ENCODE measurements around the gene MAST1.

MAST1 gene

GRCh38 chr19:12872255-12872654 is 33.9 kb downstream of the MAST1 start:
- H3K27me3 ChIP-seq (ENCODE audit: insufficient read depth, low read length), result no peaks in the 10 kb centered on the region
- no peak overlapping the region for H3K4ac ChIP-seq (ENCODE audit: low read depth, low read length)
- H3K9ac ChIP-seq (ENCODE audit: low read length), result no peak overlapping the region
- no peak overlapping the region for H2AK5ac ChIP-seq (ENCODE audit: low read length)
- H4K8ac ChIP-seq (ENCODE audit: low read depth, low read length), result no peak overlapping the region
- no CpG with 5 or more reads among the region's 5 CpGs for WGBS (ENCODE audit: extremely low coverage, insufficient coverage, insufficient read length)
- H2BK120ac ChIP-seq (ENCODE audit: insufficient read depth, low read length, poor library complexity), result no peak overlapping the region
- H3K36me3 ChIP-seq (ENCODE audit: control insufficient read depth in 1 of 2, insufficient read depth in 2 of 2, low read length in 2 of 2), result peaks cover 5 to 10% of the 10 kb centered on the region in 2 experiments
- H3K27ac ChIP-seq (ENCODE audit: low read depth, low read length), result no peak overlapping the region
- peaks cover 0 to 2% of the 10 kb centered on the region in 2 experiments for H3K4me1 ChIP-seq (ENCODE audit: control insufficient read depth in 1 of 2, insufficient read depth in 2 of 2, low read length in 2 of 2)
- H3K79me2 ChIP-seq (ENCODE audit: control insufficient read depth, insufficient read depth, low read length, poor library complexity), result no peaks in the 10 kb centered on the region
- DNase-seq, result peak in 1 of 2 donors; percentile 30
- no peak overlapping the region for H2BK12ac ChIP-seq (ENCODE audit: low read length)
- no peaks in the 10 kb centered on the region for H3K79me1 ChIP-seq (ENCODE audit: low read length)
- H3K18ac ChIP-seq (ENCODE audit: low read length), result no peak overlapping the region
- no peak overlapping the region for H4K12ac ChIP-seq (ENCODE audit: low read depth, low read length)
- no peak overlapping the region for H3K14ac ChIP-seq (ENCODE audit: low read length)
- no peak overlapping the region for H4K91ac ChIP-seq (ENCODE audit: low read depth, low read length)
- H2BK5ac ChIP-seq (ENCODE audit: low read depth, low read length, poor library complexity), result no peak overlapping the region
- H3K23ac ChIP-seq (ENCODE audit: low read length), result no peak overlapping the region
- no peak overlapping the region for H2AFZ ChIP-seq (ENCODE audit: insufficient read depth, low read length, poor library complexity)
- H3K9me3 ChIP-seq (ENCODE audit: insufficient read depth, low read depth, low read length), result peaks cover 15% of the 10 kb centered on the region
- peak overlapping the region; percentile 10 for H3K4me3 ChIP-seq (ENCODE audit: low read depth, low read length)
- no peak overlapping the region for H3K4me2 ChIP-seq (ENCODE audit: low read length)

GRCh38 chr19:12872941-12873890 is 34.9 kb downstream of the MAST1 start:
- Histone ChIP-seq H3K23ac (ENCODE audit: low read length) (no peak overlapping the region), H3K36me3 (ENCODE audit: control insufficient read depth in 1 of 2, insufficient read depth in 2 of 2, low read length in 2 of 2) (peaks cover 7 to 11% of the 10 kb centered on the region in 2 experiments), H2BK5ac (ENCODE audit: low read depth, low read length, poor library complexity) (no peak overlapping the region), H3K27ac (ENCODE audit: low read depth, low read length) (no peak overlapping the region), H2BK120ac (ENCODE audit: insufficient read depth, low read length, poor library complexity) (no peak overlapping the region), H2BK12ac (ENCODE audit: low read length) (no peak overlapping the region), H3K4ac (ENCODE audit: low read depth, low read length) (no peak overlapping the region), H3K9me3 (ENCODE audit: insufficient read depth, low read depth, low read length) (peaks cover 15% of the 10 kb centered on the region), H3K27me3 (ENCODE audit: insufficient read depth, low read length) (no peaks in the 10 kb centered on the region), H3K4me1 (ENCODE audit: control insufficient read depth in 1 of 2, insufficient read depth in 2 of 2, low read length in 2 of 2) (no peaks in the 10 kb centered on the region), H4K8ac (ENCODE audit: low read depth, low read length) (no peak overlapping the region), H2AK5ac (ENCODE audit: low read length) (no peak overlapping the region), H4K12ac (ENCODE audit: low read depth, low read length) (no peak overlapping the region), H3K4me3 (ENCODE audit: low read depth, low read length) (peak overlapping the region; percentile 1), H3K14ac (ENCODE audit: low read length) (no peak overlapping the region), H3K79me1 (ENCODE audit: low read length) (no peaks in the 10 kb centered on the region), H3K9ac (ENCODE audit: low read length) (no peak overlapping the region), H3K4me2 (ENCODE audit: low read length) (no peak overlapping the region), H3K79me2 (ENCODE audit: control insufficient read depth, insufficient read depth, low read length, poor library complexity) (no peaks in the 10 kb centered on the region), H2AFZ (ENCODE audit: insufficient read depth, low read length, poor library complexity) (no peak overlapping the region), H4K91ac (ENCODE audit: low read depth, low read length) (no peak overlapping the region), H3K18ac (ENCODE audit: low read length) (no peak overlapping the region)
- no CpG with 5 or more reads among the region's 70 CpGs for WGBS (ENCODE audit: extremely low coverage, insufficient coverage, insufficient read length)
- peak; percentile 97 for DNase-seq

GRCh38 chr19:12873891-12874745 is 35.8 kb downstream of the MAST1 start:
- Histone ChIP-seq H3K4me2 (ENCODE audit: low read length) (no peak overlapping the region), H2BK120ac (ENCODE audit: insufficient read depth, low read length, poor library complexity) (no peak overlapping the region), H2AK5ac (ENCODE audit: low read length) (no peak overlapping the region), H3K9ac (ENCODE audit: low read length) (no peak overlapping the region), H3K4me1 (ENCODE audit: control insufficient read depth in 1 of 2, insufficient read depth in 2 of 2, low read length in 2 of 2) (no peaks in the 10 kb centered on the region), H3K27me3 (ENCODE audit: insufficient read depth, low read length) (no peaks in the 10 kb centered on the region), H4K12ac (ENCODE audit: low read depth, low read length) (no peak overlapping the region), H4K91ac (ENCODE audit: low read depth, low read length) (no peak overlapping the region), H4K8ac (ENCODE audit: low read depth, low read length) (no peak overlapping the region), H3K9me3 (ENCODE audit: insufficient read depth, low read depth, low read length) (peaks cover 13% of the 10 kb centered on the region), H3K79me1 (ENCODE audit: low read length) (no peaks in the 10 kb centered on the region), H3K14ac (ENCODE audit: low read length) (no peak overlapping the region), H3K23ac (ENCODE audit: low read length) (no peak overlapping the region), H2BK12ac (ENCODE audit: low read length) (no peak overlapping the region), H3K4ac (ENCODE audit: low read depth, low read length) (no peak overlapping the region), H2AFZ (ENCODE audit: insufficient read depth, low read length, poor library complexity) (no peak overlapping the region), H3K36me3 (ENCODE audit: control insufficient read depth in 1 of 2, insufficient read depth in 2 of 2, low read length in 2 of 2) (peaks cover 10 to 14% of the 10 kb centered on the region in 2 experiments), H3K4me3 (ENCODE audit: low read depth, low read length) (peak overlapping the region; percentile 1), H3K79me2 (ENCODE audit: control insufficient read depth, insufficient read depth, low read length, poor library complexity) (no peaks in the 10 kb centered on the region), H3K27ac (ENCODE audit: low read depth, low read length) (no peak overlapping the region), H2BK5ac (ENCODE audit: low read depth, low read length, poor library complexity) (no peak overlapping the region), H3K18ac (ENCODE audit: low read length) (no peak overlapping the region)
- no CpG with 5 or more reads among the region's 86 CpGs for WGBS (ENCODE audit: extremely low coverage, insufficient coverage, insufficient read length)
- no peak for DNase-seq

GRCh38 chr19:12875086-12875485 is 36.8 kb downstream of the MAST1 start:
- Histone ChIP-seq H3K14ac (ENCODE audit: low read length) (no peak overlapping the region), H3K9ac (ENCODE audit: low read length) (no peak overlapping the region), H3K27me3 (ENCODE audit: insufficient read depth, low read length) (no peaks in the 10 kb centered on the region), H3K4me2 (ENCODE audit: low read length) (no peak overlapping the region), H3K4ac (ENCODE audit: low read depth, low read length) (no peak overlapping the region), H3K79me2 (ENCODE audit: control insufficient read depth, insufficient read depth, low read length, poor library complexity) (no peaks in the 10 kb centered on the region), H2AFZ (ENCODE audit: insufficient read depth, low read length, poor library complexity) (no peak overlapping the region), H3K79me1 (ENCODE audit: low read length) (no peaks in the 10 kb centered on the region), H3K9me3 (ENCODE audit: insufficient read depth, low read depth, low read length) (peaks cover 13% of the 10 kb centered on the region), H4K91ac (ENCODE audit: low read depth, low read length) (no peak overlapping the region), H2BK12ac (ENCODE audit: low read length) (no peak overlapping the region), H3K4me1 (ENCODE audit: control insufficient read depth in 1 of 2, insufficient read depth in 2 of 2, low read length in 2 of 2) (no peaks in the 10 kb centered on the region), H4K8ac (ENCODE audit: low read depth, low read length) (no peak overlapping the region), H3K27ac (ENCODE audit: low read depth, low read length) (no peak overlapping the region), H2BK5ac (ENCODE audit: low read depth, low read length, poor library complexity) (no peak overlapping the region), H2AK5ac (ENCODE audit: low read length) (no peak overlapping the region), H2BK120ac (ENCODE audit: insufficient read depth, low read length, poor library complexity) (no peak overlapping the region), H4K12ac (ENCODE audit: low read depth, low read length) (no peak overlapping the region), H3K23ac (ENCODE audit: low read length) (no peak overlapping the region), H3K36me3 (ENCODE audit: control insufficient read depth in 1 of 2, insufficient read depth in 2 of 2, low read length in 2 of 2) (peaks cover 10 to 14% of the 10 kb centered on the region in 2 experiments), H3K18ac (ENCODE audit: low read length) (no peak overlapping the region), H3K4me3 (ENCODE audit: low read depth, low read length) (no peak overlapping the region)
- WGBS (ENCODE audit: extremely low coverage, insufficient coverage, insufficient read length), result no CpG with 5 or more reads among the region's 6 CpGs
- no peak for DNase-seq
